MM.1S (cell line): ENCODE results near the gene SYNE1.

ENCODE experiments used
- DNase-seq: peaks from one replicate; pipeline ENCODE4 v3.0.0-alpha.2; 2015
- H2AFZ ChIP-seq: fragments of 300-600 bp; sonication (generic); 2 replicates; pipeline ENCODE4 v1.6.0; 2016; ENCODE audit warnings: antibody characterized with exemption, low read length
- H3F3A ChIP-seq: fragments of 300-600 bp; sonication (generic); 2 replicates; pipeline ENCODE4 v1.6.1; 2016; ENCODE audit warnings: mild to moderate bottlenecking, antibody characterized with exemption, low read length, moderate library complexity, mixed read lengths; ENCODE audit not compliant: insufficient read depth
- H3K27ac ChIP-seq: fragments of 300-600 bp; sonication (generic); 2 replicates; pipeline ENCODE4 v1.5.1; 2016; ENCODE audit warnings: mild to moderate bottlenecking, low read length
- H3K27me3 ChIP-seq: fragments of 300-600 bp; sonication (generic); replicated peaks from 2 replicates; pipeline ENCODE4 v1.6.0; 2016; ENCODE audit warnings: low read length; ENCODE audit not compliant: insufficient read depth
- H3K36me3 ChIP-seq: fragments of 300-600 bp; sonication (generic); replicated peaks from 2 replicates; pipeline ENCODE4 v1.6.1; 2016; ENCODE audit warnings: mild to moderate bottlenecking, low read length, mixed read lengths; ENCODE audit not compliant: insufficient read depth
- H3K4me1 ChIP-seq: fragments of 300-600 bp; sonication (generic); 2 replicates; pipeline ENCODE4 v1.6.1; 2016; ENCODE audit warnings: low read length, mixed read lengths
- H3K4me2 ChIP-seq: fragments of 300-600 bp; sonication (generic); 2 replicates; pipeline ENCODE4 v1.6.0; 2016; ENCODE audit warnings: low read depth, low read length
- H3K4me3 ChIP-seq: fragments of 300-600 bp; sonication (generic); 2 replicates; pipeline ENCODE4 v1.5.1; 2016; ENCODE audit warnings: low read length, mixed read lengths
- H3K79me2 ChIP-seq: fragments of 300-600 bp; sonication (generic); 2 replicates; pipeline ENCODE4 v1.6.1; 2016; ENCODE audit warnings: mixed run types, low read length, mixed read lengths
- H3K9ac ChIP-seq: fragments of 300-600 bp; sonication (generic); 2 replicates; pipeline ENCODE4 v1.6.1; 2016; ENCODE audit warnings: low read length, mixed read lengths
- H3K9me2 ChIP-seq: fragments of 300-600 bp; sonication (generic); replicated peaks from 2 replicates; pipeline ENCODE4 v1.6.1; 2016; ENCODE audit warnings: mild to moderate bottlenecking, low read length, mixed read lengths; ENCODE audit not compliant: insufficient read depth
- H3K9me3 ChIP-seq: fragments of 300-600 bp; sonication (generic); replicated peaks from 2 replicates; pipeline ENCODE4 v1.6.1; 2016; ENCODE audit warnings: mild to moderate bottlenecking, low read length, mixed read lengths; ENCODE audit not compliant: insufficient read depth
- H4K20me1 ChIP-seq: fragments of 300-600 bp; sonication (generic); 2 replicates; pipeline ENCODE4 v1.6.1; 2016; ENCODE audit warnings: mild to moderate bottlenecking, low read length, moderate library complexity, mixed read lengths; ENCODE audit not compliant: insufficient read depth
- EZH2 ChIP-seq: fragments of 300-600 bp; sonication (generic); optimal IDR thresholded peaks from 2 replicates; pipeline ENCODE3; 2017; ENCODE audit warnings: low read depth, mild to moderate bottlenecking, antibody characterized with exemption, low read length, mixed read lengths
- EZH2phosphoT487 ChIP-seq: fragments of 300-600 bp; sonication (generic); IDR thresholded peaks from 2 replicates; pipeline ENCODE4 v1.6.1; 2018; ENCODE audit warnings: antibody characterized with exemption, low read length
- TF ChIP-seq, protein P1 (sequence below): fragments of 300-600 bp; sonication (generic); IDR thresholded peaks from 2 replicates; pipeline ENCODE4 v1.5.1; 2016; ENCODE audit warnings: antibody characterized with exemption, low read length, mixed read lengths

SYNE1 gene

DNA sequence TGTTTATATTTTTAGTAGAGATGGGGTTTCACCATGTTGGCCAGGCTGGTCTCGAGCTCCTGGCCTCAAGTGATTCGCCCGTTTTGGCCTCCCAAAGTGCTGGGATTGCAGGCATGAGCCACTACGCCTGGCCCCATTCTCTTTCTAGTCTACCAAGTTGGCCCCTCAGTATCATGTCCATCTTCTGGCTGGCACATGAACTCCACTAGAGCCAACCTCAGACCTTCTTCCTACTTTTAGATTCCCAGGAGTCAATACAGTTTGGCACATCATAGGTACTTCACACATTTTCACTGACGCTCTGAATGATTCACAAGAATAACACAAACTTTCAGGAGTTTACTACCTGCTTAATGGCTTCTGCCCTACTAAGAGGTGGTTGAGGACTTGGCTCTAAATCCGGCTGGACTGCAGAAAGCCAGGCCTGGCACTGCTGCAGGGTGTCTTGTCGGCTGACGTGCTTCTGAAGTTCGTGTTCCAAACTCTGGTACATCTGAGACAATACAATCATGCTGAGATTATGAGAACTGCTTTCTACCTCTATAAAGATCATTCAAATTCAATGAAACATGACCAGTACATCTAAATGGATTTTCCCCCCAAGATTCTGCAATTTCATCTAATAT, 293.3 kb downstream of the SYNE1 start:
- Histone ChIP-seq H3K4me3 (no peak overlapping the region), H3K27me3 (no peaks in the 10 kb centered on the region), H3K4me2 (no peak overlapping the region), H3F3A (no peaks in the 10 kb centered on the region), H3K9ac (no peak overlapping the region), H3K9me3 (no peaks in the 10 kb centered on the region), H2AFZ (no peak overlapping the region), H3K36me3 (no peaks in the 10 kb centered on the region), H3K9me2 (no peaks in the 10 kb centered on the region), H3K79me2 (no peaks in the 10 kb centered on the region), H3K4me1 (no peaks in the 10 kb centered on the region), H3K27ac (no peak overlapping the region), H4K20me1 (no peaks in the 10 kb centered on the region)
- TF ChIP-seq, protein P1, sequence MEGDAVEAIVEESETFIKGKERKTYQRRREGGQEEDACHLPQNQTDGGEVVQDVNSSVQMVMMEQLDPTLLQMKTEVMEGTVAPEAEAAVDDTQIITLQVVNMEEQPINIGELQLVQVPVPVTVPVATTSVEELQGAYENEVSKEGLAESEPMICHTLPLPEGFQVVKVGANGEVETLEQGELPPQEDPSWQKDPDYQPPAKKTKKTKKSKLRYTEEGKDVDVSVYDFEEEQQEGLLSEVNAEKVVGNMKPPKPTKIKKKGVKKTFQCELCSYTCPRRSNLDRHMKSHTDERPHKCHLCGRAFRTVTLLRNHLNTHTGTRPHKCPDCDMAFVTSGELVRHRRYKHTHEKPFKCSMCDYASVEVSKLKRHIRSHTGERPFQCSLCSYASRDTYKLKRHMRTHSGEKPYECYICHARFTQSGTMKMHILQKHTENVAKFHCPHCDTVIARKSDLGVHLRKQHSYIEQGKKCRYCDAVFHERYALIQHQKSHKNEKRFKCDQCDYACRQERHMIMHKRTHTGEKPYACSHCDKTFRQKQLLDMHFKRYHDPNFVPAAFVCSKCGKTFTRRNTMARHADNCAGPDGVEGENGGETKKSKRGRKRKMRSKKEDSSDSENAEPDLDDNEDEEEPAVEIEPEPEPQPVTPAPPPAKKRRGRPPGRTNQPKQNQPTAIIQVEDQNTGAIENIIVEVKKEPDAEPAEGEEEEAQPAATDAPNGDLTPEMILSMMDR, result no peak
- TF ChIP-seq EZH2 (no peak), EZH2phosphoT487 (no peak)
- no peak for DNase-seq

DNA sequence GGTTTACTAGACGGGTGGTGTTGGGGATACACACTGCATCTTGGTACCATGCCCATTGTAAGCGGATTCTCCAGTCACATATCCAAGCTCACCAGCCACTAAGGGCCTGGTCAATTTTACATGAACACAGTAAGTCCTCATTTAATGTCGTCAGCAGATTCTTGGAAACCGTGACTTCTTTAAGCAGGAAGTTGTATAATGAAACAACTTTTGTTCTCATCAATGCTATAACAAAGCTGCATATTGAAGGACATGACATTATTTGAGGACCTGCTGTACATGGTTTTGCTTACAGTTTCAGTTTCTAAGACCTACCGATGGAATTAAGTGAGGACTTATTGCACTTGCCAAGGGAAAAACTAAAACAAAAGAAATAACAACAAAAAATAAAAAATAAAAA, 295.6 kb downstream of the SYNE1 start:
- Histone ChIP-seq H3K4me1 (no peaks in the 10 kb centered on the region), H3K9ac (no peak overlapping the region), H3K79me2 (no peaks in the 10 kb centered on the region), H2AFZ (no peak overlapping the region), H3F3A (no peaks in the 10 kb centered on the region), H3K4me2 (no peak overlapping the region), H3K27ac (no peak overlapping the region), H4K20me1 (no peaks in the 10 kb centered on the region), H3K27me3 (no peaks in the 10 kb centered on the region), H3K9me3 (no peaks in the 10 kb centered on the region), H3K9me2 (no peaks in the 10 kb centered on the region), H3K36me3 (no peaks in the 10 kb centered on the region), H3K4me3 (no peak overlapping the region)
- DNase-seq, result peak; percentile 35
- TF ChIP-seq EZH2 (no peak), EZH2phosphoT487 (no peak)
- TF ChIP-seq, protein P1, result no peak

DNA sequence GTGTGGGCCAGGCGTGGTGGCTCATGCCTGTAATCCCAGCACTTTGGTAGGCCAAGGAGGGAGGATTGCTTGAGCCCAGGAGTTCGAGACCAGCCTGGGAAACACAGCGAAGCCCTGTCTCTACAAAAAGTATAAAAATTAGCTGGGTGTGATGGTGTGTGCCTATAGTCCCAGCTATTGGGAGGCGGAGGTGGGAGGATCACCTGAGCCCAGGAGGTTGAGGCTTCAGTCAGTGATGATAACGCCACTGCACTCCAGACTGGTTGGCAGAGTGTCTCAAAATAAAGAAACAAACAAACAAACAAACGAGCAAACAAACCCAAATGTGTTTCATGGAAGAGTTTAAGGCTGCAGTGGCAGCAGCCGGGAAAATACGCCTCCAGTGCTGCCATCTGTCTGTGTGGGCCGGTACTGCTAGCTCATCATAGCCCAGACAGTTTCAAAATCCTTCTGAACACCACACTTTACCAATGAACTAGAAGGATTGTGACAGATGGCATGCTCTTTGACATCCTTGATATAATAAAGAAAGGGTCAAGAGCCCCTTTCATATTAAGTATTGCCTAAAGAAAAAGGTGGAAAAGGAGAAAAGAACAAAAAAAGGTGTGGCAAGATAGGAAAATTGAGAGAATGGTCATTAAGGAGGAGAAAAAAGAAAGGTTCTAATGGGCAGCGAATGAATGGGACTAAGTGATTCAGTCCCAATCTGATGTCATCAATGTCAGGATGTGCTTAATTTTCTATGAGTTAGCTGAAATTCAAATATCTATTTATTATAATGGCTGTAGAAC, 298.6 kb downstream of the SYNE1 start:
- Histone ChIP-seq H3K4me2 (no peak overlapping the region), H2AFZ (no peak overlapping the region), H3K9ac (no peak overlapping the region)

More for the DNA sequence above, 298.6 kb downstream of the SYNE1 start:
- H3K9me2 ChIP-seq, result no peaks in the 10 kb centered on the region
- no peaks in the 10 kb centered on the region for H3K36me3 ChIP-seq
- H3K79me2 ChIP-seq, result no peaks in the 10 kb centered on the region
- no peaks in the 10 kb centered on the region for H4K20me1 ChIP-seq
- DNase-seq, result peak; percentile 28
- H3K4me3 ChIP-seq, result no peak overlapping the region
- no peak overlapping the region for H3K27ac ChIP-seq
- H3F3A ChIP-seq, result no peaks in the 10 kb centered on the region
- no peaks in the 10 kb centered on the region for H3K4me1 ChIP-seq
- no peaks in the 10 kb centered on the region for H3K9me3 ChIP-seq
- TF ChIP-seq, protein P1, result peak; percentile 69
- TF ChIP-seq EZH2phosphoT487 (no peak), EZH2 (no peak)
- H3K27me3 ChIP-seq, result no peaks in the 10 kb centered on the region
